Spleen (tissue), 7 donors: Measurements from ENCODE around the gene MAPKBP1.

Source experiments
- POLR2A ChIP-seq, 3 donors: fragments of 450-650 bp; IDR thresholded peaks; one replicate each; pipeline ENCODE4 v1.5.1; 2017; ENCODE audit warnings: antibody characterized with exemption in 3 of 3, mild to moderate bottlenecking in 1 of 3
- POLR2AphosphoS5 ChIP-seq, 3 donors: sonication (generic); formaldehyde crosslinking; IDR thresholded peaks; one replicate each; pipeline ENCODE4 v1.5.1; 2017; ENCODE audit warnings: antibody characterized with exemption in 3 of 3
- TF ChIP-seq, protein P1 (sequence below), 11 experiments: fragments of 200-600 bp in 7 of 11; fragments of 450-650 bp in 4 of 11; sonication (generic) in 4 of 11; IDR thresholded peaks in 8 of 11; conservative IDR thresholded peaks in 3 of 11; 1 replicate in 7 of 11; 2 replicates in 4 of 11; pipeline versions ENCODE4 v1.4.0 to v1.8.0; 2016 to 2021; ENCODE audit warnings: antibody characterized with exemption in 11 of 11, inconsistent platforms in 4 of 11, mild to moderate bottlenecking in 1 of 11
- donor health status: DM: no; HTN: no; CAD: no; lungs with moderate emphysema.
- donor health status: DM: no; HTN: no; CAD: no.
- donor health status: DM: no; HTN: no; CAD: no.

DNA sequence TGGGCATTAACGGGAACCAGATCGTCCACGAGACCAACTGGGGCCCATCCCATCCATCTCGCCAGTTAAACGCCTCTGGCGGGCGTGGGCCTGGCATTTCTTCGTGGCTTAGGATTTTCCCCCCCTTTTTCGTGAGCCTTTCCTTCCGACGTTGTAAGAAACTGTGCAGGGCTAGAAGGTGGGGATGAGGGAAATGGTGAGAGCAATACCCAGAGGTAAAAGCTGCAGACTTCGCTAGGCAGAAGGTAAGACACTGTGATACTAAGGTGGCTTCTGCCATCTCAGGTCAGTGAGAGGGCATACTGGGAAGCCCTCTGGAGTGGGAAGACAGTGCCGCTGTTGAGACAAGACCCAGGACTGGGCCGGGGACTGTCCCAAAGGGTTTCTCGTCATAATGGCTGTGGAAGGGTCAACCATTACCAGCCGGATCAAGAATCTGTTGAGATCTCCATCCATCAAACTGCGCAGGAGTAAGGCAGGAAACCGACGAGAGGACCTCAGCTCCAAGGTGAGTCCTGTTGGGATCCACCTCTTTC is 666 bp downstream of the MAPKBP1 start:
- TF ChIP-seq, protein P1, sequence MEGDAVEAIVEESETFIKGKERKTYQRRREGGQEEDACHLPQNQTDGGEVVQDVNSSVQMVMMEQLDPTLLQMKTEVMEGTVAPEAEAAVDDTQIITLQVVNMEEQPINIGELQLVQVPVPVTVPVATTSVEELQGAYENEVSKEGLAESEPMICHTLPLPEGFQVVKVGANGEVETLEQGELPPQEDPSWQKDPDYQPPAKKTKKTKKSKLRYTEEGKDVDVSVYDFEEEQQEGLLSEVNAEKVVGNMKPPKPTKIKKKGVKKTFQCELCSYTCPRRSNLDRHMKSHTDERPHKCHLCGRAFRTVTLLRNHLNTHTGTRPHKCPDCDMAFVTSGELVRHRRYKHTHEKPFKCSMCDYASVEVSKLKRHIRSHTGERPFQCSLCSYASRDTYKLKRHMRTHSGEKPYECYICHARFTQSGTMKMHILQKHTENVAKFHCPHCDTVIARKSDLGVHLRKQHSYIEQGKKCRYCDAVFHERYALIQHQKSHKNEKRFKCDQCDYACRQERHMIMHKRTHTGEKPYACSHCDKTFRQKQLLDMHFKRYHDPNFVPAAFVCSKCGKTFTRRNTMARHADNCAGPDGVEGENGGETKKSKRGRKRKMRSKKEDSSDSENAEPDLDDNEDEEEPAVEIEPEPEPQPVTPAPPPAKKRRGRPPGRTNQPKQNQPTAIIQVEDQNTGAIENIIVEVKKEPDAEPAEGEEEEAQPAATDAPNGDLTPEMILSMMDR (IDR thresholded peaks at IDR 0.05 in 8 of 11, conservative IDR thresholded peaks at IDR 0.05 in 3 of 11): no peak
- no peak for TF ChIP-seq POLR2A (IDR thresholded peaks at IDR 0.05)
- TF ChIP-seq POLR2AphosphoS5 (IDR thresholded peaks at IDR 0.05): no peak
